RWPE1 (cell line): ENCODE results near the gene NRIP1.
"Not testable (repeated sequence)": the region's sequence is repeated elsewhere in the genome, so short reads cannot be mapped to it uniquely, and the experiment has no call there.

Source experiments
- CTCF ChIA-PET: fragments of 350-600 bp; sonication (Branson Sonifier 250); formaldehyde crosslinking; extraction: SDS; loops from one replicate; lab custom pipeline; 2021; lab: Yijun Ruan, JAX
- POLR2A ChIA-PET: fragments of 400-600 bp; formaldehyde crosslinking; extraction: SDS; loops from one replicate; lab custom pipeline; 2020; ENCODE audit warnings: antibody characterized with exemption; ENCODE audit not compliant: low non-redundant PET; lab: Yijun Ruan, JAX
- DNase-seq: peaks from one replicate; pipeline ENCODE4 v3.0.0; 2012; ENCODE audit warnings: low spot score
- H3K27ac ChIP-seq: fragments of 450-650 bp; 2 replicates; pipeline ENCODE4 v1.5.1; 2017
- CTCF ChIP-seq: fragments of 450-650 bp; conservative IDR thresholded peaks from 2 replicates; pipeline ENCODE4 v1.5.1; 2017; ENCODE audit warnings: low read depth, mild to moderate bottlenecking

Gene NRIP1

GRCh38 chr21:15037095-15037899 lies 27.5 kb downstream of the NRIP1 start:
- H3K27ac ChIP-seq: no peak overlapping the region
- DNase-seq: no peak
- ChIA-PET CTCF (interaction anchor here (0.6 kb wide), 1 partner anchor 180 kb away, joined by 3 read pairs; no protein-coding TSS in a partner anchor), POLR2A (no interaction called here)
- no peak for TF ChIP-seq CTCF

GRCh38 chr21:15036189-15036588 lies 28.6 kb downstream of the NRIP1 start:
- CTCF ChIA-PET: no interaction called here
- POLR2A ChIA-PET: no interaction called here
- no peak for DNase-seq
- TF ChIP-seq CTCF: no peak
- H3K27ac ChIP-seq: no peak overlapping the region

- POLR2A ChIA-PET: no interaction called here
- CTCF ChIA-PET: interaction anchor here (0.6 kb wide), 1 partner anchor 478 kb away, joined by 5 read pairs; no protein-coding TSS in a partner anchor
- no peak overlapping the region for H3K27ac ChIP-seq
- no peak for DNase-seq
- no peak for TF ChIP-seq CTCF
Observed at GRCh38 chr21:15034126-15034853, 30.5 kb downstream of the NRIP1 start.

- CTCF ChIA-PET: no interaction called here
Observed at GRCh38 chr21:15031790-15032357, 32.9 kb downstream of the NRIP1 start.

GRCh38 chr21:15031362-15031761 lies 33.4 kb downstream of the NRIP1 start:
- H3K27ac ChIP-seq, POLR2A ChIA-PET, DNase-seq, CTCF ChIA-PET: not testable (repeated sequence)

More at GRCh38 chr21:15031790-15032357, 32.9 kb downstream of the NRIP1 start:
- H3K27ac ChIP-seq: no peak overlapping the region
- POLR2A ChIA-PET: no interaction called here
- no peak for DNase-seq
- TF ChIP-seq CTCF: no peak

GRCh38 chr21:15030861-15031260 lies 33.9 kb downstream of the NRIP1 start:
- POLR2A ChIA-PET, H3K27ac ChIP-seq, CTCF ChIA-PET, DNase-seq: not testable (repeated sequence)

- no peak overlapping the region for H3K27ac ChIP-seq
- no peak for TF ChIP-seq CTCF
- ChIA-PET POLR2A (no interaction called here), CTCF (interaction anchor here (0.5 kb wide), 1 partner anchor 23 kb away, joined by 3 read pairs; no protein-coding TSS in a partner anchor)
- DNase-seq: no peak
Observed at GRCh38 chr21:15029077-15029476, 35.7 kb downstream of the NRIP1 start.
